NT2/D1 (cell line): ENCODE results near the gene HOXB4.

Source experiments
- SUZ12 ChIP-seq: IDR thresholded peaks from 2 replicates; pipeline ENCODE4 v1.6.1; 2011; ENCODE audit not compliant: insufficient read length, insufficient read depth; ENCODE audit errors: extremely low read depth
- YY1 ChIP-seq: IDR thresholded peaks from 2 replicates; pipeline ENCODE4 v1.6.1; 2011; ENCODE audit not compliant: insufficient read length, insufficient read depth
- ZNF274 ChIP-seq: IDR thresholded peaks from 2 replicates; pipeline ENCODE4 v1.6.1; 2011; ENCODE audit warnings: mild to moderate bottlenecking, low read depth, low read length

DNA sequence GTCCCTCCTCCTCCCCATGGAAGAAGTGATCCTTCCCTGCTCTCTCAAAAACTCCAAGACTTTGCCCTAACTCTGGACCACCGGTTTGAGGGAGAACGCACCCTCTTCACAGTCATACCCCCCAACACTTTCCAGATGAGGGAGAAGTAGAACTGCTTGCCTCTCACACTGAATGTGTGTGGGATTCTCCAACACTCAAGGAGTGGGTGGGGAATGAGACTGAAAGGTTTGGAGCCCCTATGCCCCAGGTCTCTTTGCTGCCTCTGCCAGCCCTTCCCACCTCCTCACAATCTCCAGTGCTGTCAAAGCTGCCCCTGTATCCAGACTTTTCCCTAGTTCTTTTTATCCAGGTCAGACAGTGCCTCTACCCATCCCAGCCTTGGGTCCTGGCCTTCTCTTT, 11.4 kb downstream of the HOXB4 start:
- TF ChIP-seq YY1 (no peak), ZNF274 (no peak), SUZ12 (no peak)
